NK-92 (cell line): Measurements from ENCODE around the gene TPRKB.
"Not testable (repeated sequence)": the region's sequence is repeated elsewhere in the genome, so short reads cannot be mapped to it uniquely, and the experiment has no call there.

ENCODE experiments used
- DNase-seq: peaks from one replicate; lab custom pipeline; 2025; ENCODE audit not compliant: unreplicated experiment; lab: John Stamatoyannopoulos, UW

Gene TPRKB

GRCh38 chr2:73740767-73741166 lies 3.6 kb upstream of the TPRKB start:
- no peak for DNase-seq

GRCh38 chr2:73739101-73739500 lies 2.0 kb upstream of the TPRKB start:
- DNase-seq: no peak

- DNase-seq: no peak
These were observed 767 bp downstream of the TPRKB start for GRCh38 chr2:73736378-73736777.

GRCh38 chr2:73730810-73731209 lies 6.3 kb downstream of the TPRKB start:
- no peak for DNase-seq

- DNase-seq: no peak
These were observed 8.4 kb downstream of the TPRKB start for GRCh38 chr2:73728711-73729110.

- DNase-seq: no peak
These were observed 9.1 kb downstream of the TPRKB start for GRCh38 chr2:73728043-73728442.

GRCh38 chr2:73726657-73727056 lies 10.5 kb downstream of the TPRKB start:
- not testable (repeated sequence) for DNase-seq

GRCh38 chr2:73718851-73719621 lies 18.1 kb downstream of the TPRKB start:
- no peak for DNase-seq

GRCh38 chr2:73718421-73718820 lies 18.7 kb downstream of the TPRKB start:
- no peak for DNase-seq

GRCh38 chr2:73717695-73718094 lies 19.4 kb downstream of the TPRKB start:
- not testable (repeated sequence) for DNase-seq

- DNase-seq: no peak
These were observed 19.9 kb downstream of the TPRKB start for GRCh38 chr2:73717251-73717606.

GRCh38 chr2:73716543-73717250 lies 20.4 kb downstream of the TPRKB start:
- no peak for DNase-seq

- DNase-seq: no peak
These were observed 23.1 kb downstream of the TPRKB start for GRCh38 chr2:73714091-73714490.

GRCh38 chr2:73708527-73708926 lies 28.6 kb downstream of the TPRKB start:
- no peak for DNase-seq

GRCh38 chr2:73707636-73708035 lies 29.5 kb downstream of the TPRKB start:
- no peak for DNase-seq

- DNase-seq: no peak
These were observed 30.1 kb downstream of the TPRKB start for GRCh38 chr2:73707058-73707457.

GRCh38 chr2:73705091-73705490 lies 32.1 kb downstream of the TPRKB start:
- no peak for DNase-seq

GRCh38 chr2:73704285-73704684 lies 32.9 kb downstream of the TPRKB start:
- no peak for DNase-seq

- DNase-seq: no peak
These were observed 33.5 kb downstream of the TPRKB start for GRCh38 chr2:73703675-73704074.

- DNase-seq: not testable (repeated sequence)
These were observed 34.2 kb downstream of the TPRKB start for GRCh38 chr2:73702852-73703493.

GRCh38 chr2:73701968-73702665 lies 35.0 kb downstream of the TPRKB start:
- DNase-seq: no peak

GRCh38 chr2:73701448-73701765 lies 35.7 kb downstream of the TPRKB start:
- not testable (repeated sequence) for DNase-seq
